ENCODE results near the gene YAF2.

The YAF2 gene

GRCh38 chr12:42282294-42282693 lies 44.2 kb upstream of the YAF2 start:
- CTCF ChIA-PET: interaction anchor here (0.6 kb wide), 2 partner anchors 9 to 763 kb away, joined by 4 to 7 read pairs; no protein-coding TSS in a partner anchor
- POLR2A ChIA-PET (ENCODE audit: low non-redundant PET): no interaction called here
- H3K27ac ChIP-seq: no peak overlapping the region
- TF ChIP-seq CTCF (conservative IDR thresholded peaks at IDR 0.05; ENCODE audit: low read depth): no peak
- no peak for DNase-seq (ENCODE audit: low spot score)

GRCh38 chr12:42281844-42282243 lies 43.8 kb upstream of the YAF2 start:
- CTCF ChIA-PET: interaction anchor here (0.6 kb wide), 1 partner anchor 763 kb away, joined by 4 read pairs; no protein-coding TSS in a partner anchor
- TF ChIP-seq CTCF (conservative IDR thresholded peaks at IDR 0.05; ENCODE audit: low read depth): no peak
- DNase-seq (ENCODE audit: low spot score): no peak

GRCh38 chr12:42281278-42281677 lies 43.2 kb upstream of the YAF2 start:
- TF ChIP-seq CTCF (conservative IDR thresholded peaks at IDR 0.05; ENCODE audit: low read depth): no peak
- ChIA-PET POLR2A (ENCODE audit: low non-redundant PET) (no interaction called here), CTCF (no interaction called here)
- no peak overlapping the region for H3K27ac ChIP-seq
- no peak for DNase-seq (ENCODE audit: low spot score)

More at GRCh38 chr12:42281844-42282243, 43.8 kb upstream of the YAF2 start:
- no peak overlapping the region for H3K27ac ChIP-seq
- POLR2A ChIA-PET (ENCODE audit: low non-redundant PET): no interaction called here

GRCh38 chr12:42278128-42278510 lies 40.1 kb upstream of the YAF2 start:
- CTCF ChIA-PET: no interaction called here

GRCh38 chr12:42277396-42278127 lies 39.5 kb upstream of the YAF2 start:
- no peak for DNase-seq (ENCODE audit: low spot score)
- no peak overlapping the region for H3K27ac ChIP-seq
- POLR2A ChIA-PET (ENCODE audit: low non-redundant PET): no interaction called here
- no peak for TF ChIP-seq CTCF (conservative IDR thresholded peaks at IDR 0.05; ENCODE audit: low read depth)
- CTCF ChIA-PET: no interaction called here

More at GRCh38 chr12:42278128-42278510, 40.1 kb upstream of the YAF2 start:
- no peak overlapping the region for H3K27ac ChIP-seq
- TF ChIP-seq CTCF (conservative IDR thresholded peaks at IDR 0.05; ENCODE audit: low read depth): no peak
- POLR2A ChIA-PET (ENCODE audit: low non-redundant PET): no interaction called here
- DNase-seq (ENCODE audit: low spot score): no peak

- no peak overlapping the region for H3K27ac ChIP-seq
- TF ChIP-seq CTCF (conservative IDR thresholded peaks at IDR 0.05; ENCODE audit: low read depth): no peak
- ChIA-PET CTCF (interaction anchor here (0.7 kb wide), 1 partner anchor 163 kb away, joined by 7 read pairs; no protein-coding TSS in a partner anchor), POLR2A (ENCODE audit: low non-redundant PET) (no interaction called here)
- no peak for DNase-seq (ENCODE audit: low spot score)
These were observed 37.5 kb upstream of the YAF2 start for GRCh38 chr12:42275499-42275898.
